Glomerular visceral epithelial cell (primary cell): Measurements from ENCODE around the gene SEC14L3.

ENCODE experiments used
- DNase-seq: peaks from one replicate; pipeline ENCODE4 v3.0.0-alpha.2; 2016; ENCODE audit errors: extremely low spot score

SEC14L3 gene

DNA sequence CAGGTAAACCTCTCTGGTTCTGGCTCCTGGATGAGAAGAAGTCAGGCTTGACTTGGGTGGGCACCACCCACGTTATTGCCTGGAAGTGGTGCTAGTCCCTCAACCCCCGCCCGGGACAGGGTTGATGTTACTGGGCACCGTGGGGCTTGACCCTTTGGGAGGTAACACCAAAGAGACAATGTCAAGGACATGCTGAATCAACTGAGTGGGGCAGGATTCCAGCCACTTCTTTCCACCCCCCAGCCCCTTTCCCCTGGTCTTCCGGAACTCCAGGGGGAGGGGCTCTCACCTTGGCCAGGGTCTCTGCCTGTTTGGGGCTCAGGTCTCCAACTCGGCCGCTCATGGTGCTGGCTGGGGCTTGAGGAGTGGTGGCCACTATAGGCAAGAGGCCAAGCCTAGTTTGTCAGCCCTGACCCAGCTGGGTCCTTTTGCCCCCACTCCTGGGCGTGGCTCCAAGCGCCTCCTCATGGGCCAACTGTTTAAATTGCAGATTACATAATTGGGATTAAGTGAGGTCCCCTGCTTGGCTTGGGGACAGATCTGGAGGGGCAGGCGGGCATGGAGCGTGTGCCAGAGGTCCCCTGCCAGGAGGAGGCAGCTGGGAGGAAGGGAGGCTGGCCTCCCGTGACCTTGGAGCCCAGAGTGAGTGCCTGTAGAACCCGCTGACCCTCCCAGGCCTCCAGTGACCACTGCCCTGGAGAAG lies at the start of gene SEC14L3:
SEC14L3 (minus strand) TSS at position 402 of the 703 bp plus-strand sequence; CDS start at position 343, 59 bp downstream.
- DNase-seq: no peak

DNA sequence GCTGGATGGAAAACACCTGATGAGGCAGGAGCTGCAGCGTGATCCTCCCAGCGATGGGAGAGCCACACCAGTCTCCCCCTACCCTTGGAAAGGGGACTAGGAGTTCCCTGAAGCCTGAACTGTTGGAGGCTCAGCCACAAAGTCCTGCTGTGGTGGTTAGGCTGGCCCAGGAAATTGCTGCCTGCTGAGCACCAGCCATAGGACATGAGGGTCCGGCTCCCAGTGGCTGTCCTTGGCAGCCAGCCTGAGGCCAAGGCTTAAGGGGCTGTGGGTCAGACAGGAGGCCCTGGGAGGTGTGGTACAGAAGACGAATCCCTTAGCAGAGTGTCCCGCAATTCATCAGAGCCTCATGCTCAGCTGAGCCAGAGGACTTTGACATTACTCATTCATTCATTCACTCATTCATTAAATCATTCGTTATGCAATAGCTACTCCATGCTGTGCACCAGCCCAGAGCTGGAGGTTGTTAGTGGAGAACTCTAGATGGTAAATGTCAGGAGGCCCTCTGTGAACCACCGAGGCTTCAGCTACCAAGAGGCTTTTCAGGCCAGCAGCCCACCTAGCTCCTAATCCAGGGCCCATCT lies 48.1 kb upstream of the SEC14L3 start:
- no peak for DNase-seq

DNA sequence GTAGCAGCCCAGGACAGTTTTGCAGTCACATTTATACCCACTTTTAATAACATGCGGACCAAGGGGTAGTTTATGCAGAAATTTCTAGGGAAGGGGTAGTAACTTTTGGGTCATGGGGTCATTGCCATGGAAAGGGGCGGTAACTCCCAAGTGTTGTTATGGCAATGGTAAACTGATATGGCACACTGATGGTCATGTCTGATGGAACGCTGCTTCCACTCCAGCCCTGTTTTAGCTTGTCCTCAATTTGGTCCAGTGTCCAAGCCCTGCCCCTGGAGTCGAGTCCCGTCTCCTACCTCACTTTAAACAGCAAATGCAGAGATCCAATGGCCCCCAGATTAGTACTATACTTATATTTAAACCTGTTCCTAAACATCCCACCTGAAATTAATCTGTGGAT lies 44.9 kb upstream of the SEC14L3 start:
- DNase-seq: no peak

DNA sequence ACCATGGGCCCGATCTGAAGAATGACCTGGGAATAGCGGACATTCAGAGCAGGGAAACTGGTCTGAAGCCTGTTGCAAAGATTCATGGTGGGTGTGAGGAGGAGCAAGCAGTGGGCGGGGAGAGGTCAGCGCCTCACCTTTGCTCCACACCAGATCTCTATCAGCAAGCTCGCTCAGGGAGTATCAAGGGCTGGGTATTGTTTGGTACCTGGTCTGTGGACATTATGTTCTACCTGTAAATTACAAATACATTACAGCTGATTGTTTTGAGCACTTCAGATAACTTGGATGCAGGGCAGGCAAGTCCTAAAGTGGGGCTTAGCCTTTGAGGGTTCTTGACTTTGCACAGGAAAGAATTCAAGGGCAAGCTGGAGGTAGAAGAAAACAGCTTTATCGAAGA lies 44.5 kb upstream of the SEC14L3 start:
- no peak for DNase-seq

DNA sequence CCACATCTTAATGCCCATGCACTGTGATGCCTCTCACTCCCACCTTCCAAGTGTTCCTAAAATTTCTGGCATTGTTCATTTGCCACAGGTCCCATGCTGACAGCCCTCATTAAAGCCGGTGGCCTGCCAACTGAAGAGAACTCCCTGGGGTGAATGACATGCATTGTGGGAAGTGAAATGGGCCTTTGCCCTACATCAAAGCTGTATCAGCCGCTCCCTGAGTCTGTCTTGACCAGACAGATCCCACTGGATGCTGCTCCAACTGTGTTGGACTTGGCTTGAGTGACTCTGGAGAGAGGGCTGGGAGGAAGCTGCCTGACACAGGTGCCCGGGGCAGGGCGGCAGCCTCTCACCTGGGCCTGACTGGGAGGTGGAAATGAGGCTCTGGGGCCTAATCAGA lies 42.4 kb upstream of the SEC14L3 start:
- DNase-seq: no peak

DNA sequence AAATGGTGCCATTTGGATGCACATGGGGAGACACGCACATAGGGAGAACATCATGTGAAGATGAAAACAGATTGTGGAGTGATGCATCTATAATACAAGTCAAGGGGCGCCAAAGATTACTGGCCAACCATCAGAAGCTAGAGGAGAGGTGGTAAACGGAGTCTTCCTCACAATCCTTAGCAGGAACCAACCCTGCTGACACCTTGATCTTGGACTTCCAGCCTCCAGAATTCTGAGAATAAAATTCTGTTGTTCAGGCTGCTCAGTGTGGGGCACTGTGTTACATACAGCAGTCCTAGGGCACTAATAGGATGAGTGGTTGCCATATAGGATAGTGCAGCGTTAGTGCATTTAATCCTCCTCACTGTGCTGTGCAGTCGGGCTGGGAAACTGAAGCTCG lies 41.6 kb upstream of the SEC14L3 start:
- DNase-seq: no peak

DNA sequence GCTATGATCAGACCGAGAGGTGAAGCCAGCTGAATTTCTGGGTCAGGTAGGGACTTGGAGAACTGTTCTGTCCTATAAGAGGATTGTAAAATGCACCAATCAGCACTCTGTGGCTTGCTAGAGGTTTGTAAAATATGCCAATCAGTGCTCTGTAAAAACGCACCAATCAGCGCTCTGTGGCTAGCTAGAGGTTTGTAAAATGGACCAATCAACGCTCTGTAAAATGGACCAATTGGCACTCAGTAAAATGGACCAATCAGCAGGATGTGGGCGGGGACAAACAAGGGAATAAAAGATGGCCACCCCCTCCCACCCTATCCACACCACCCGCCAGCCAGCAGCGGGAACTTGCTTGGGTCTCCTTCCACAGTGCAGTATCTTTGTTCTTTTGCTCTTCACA lies 40.1 kb upstream of the SEC14L3 start:
- no peak for DNase-seq

DNA sequence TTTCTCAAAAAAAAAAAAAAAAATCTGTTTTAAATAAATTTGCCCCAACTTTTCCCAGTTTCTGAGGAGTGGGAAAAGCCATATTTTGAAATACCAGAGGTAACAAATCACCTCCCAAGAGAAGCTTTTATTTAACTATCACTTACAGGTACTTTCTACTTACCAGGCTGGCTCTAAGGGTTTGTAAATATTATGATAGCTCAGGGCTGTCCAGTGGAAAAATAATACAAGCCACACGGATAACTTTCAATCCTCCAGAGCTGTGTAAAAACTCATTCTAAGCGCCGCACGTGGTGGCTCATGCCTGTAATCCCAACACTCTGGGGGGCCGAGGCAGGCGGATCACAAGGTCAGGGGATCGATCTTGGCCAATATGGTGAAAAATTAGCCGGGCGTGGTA lies 39.3 kb upstream of the SEC14L3 start:
- DNase-seq: no peak

DNA sequence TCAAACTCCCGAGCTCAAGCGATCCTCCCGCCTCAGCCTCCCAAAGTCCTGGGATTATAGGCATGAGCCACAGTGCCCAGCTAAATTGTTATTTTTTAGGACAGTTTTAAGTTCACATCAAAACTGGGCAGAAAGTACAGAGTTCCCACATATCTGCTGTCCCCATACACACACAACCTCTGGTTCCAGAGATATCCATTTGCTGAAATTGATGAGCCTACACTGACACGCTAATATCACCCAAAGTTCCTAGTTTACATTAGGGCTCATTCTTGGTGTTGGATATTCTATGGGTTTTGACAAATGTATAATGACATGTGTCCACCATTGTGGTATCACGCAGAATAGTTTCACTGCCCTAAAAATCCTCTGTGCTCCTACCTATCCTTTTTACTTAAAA lies 36.4 kb upstream of the SEC14L3 start:
- DNase-seq: no peak

DNA sequence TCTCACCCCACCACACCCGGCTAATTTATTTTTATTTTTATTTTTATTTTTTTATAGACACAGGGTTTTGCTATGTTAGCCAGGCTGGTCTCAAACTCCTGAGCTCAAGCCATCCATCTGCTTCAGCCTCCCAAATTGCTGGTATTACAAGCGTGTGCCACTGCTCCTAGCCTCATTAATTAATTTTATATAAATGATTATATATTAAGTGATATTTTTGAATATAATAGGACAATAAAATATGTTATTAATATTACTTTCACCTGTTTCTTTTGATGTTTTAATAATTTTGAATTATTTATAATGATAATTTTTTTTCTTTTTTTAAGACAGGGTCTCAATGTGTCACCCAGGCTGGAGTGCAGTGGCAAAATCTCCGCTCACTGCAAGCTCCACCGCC lies 35.9 kb upstream of the SEC14L3 start:
- no peak for DNase-seq

DNA sequence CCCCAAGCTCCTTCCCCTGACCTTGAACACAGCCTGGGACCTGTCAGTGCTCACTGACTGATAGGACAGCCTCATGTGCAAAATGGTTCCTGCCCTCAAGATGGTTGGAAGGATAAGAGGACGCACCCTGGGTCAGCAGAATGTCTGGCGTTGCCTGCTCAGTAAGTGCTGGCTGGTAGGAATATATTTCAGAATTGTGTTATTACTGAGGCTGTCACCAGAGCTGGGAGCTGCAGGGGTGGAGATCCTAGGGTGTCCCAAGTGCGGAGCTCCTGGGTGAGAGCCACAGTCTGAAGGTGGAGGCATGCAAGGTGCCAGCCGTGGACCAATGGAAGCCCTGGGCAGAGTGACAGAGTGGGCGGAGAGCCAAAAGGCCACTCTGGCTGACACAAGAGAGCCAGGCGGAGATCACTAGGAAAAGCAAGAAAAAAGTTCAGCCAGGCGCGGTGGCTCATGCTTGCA lies 34.7 kb upstream of the SEC14L3 start:
- DNase-seq: no peak

DNA sequence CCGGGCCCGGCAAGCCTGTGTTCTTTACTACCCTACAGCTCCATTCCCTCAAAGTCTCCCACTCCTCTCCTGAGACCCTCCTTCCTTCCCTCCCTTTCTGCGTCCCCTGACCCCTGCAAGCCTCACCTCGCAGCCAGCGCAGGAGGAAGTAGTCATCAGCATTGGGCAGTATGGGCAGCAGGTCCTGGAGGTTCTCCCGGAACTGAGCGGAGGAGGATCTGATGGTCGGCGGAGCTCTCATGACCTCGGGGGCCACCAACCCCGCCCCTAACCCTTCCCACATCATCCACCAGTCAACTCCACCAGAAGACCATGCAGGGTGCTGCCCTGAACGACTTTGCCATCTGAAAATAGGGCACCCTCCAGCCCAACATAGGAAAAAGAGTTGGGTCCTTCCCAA lies 31.7 kb upstream of the SEC14L3 start:
- no peak for DNase-seq

DNA sequence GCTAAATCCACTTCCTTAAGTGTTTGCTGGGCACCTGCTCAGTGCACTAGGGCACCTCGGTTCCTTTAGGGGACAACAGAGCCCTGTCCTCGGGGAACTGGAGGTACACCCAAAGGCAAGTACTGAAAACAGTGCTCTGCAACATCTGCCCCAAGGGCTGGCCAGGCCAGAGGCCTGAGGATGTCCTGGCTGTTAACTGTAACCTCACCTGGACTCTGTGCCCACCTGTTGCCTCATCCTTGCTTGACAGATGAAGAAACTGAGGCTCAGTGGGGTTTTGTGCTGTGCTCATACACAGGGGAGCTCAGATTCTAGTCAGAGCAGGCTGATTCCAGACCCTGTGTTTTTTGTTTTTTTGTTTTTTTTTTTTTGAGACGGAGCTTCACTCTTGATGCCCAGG lies 31.1 kb upstream of the SEC14L3 start:
- DNase-seq: no peak

DNA sequence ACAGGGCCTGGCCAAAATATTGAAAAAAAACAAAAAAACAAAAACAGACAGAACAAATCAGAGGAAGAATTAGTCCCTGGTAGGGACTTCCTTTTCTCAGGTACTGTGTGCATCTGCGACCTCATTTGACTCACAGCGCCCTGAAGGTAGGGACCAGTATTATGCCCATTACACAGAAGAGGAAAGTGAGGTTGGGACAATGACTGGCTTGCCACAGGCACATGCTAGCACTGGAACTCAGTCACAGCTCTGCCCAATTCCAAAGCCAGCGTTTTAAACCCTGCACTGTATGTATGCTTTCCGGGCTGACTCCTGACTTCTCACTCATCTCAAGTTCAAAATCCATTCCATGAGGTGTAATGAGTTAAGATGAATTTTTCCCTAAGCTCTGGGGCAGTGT lies 30.3 kb upstream of the SEC14L3 start:
- DNase-seq: no peak

DNA sequence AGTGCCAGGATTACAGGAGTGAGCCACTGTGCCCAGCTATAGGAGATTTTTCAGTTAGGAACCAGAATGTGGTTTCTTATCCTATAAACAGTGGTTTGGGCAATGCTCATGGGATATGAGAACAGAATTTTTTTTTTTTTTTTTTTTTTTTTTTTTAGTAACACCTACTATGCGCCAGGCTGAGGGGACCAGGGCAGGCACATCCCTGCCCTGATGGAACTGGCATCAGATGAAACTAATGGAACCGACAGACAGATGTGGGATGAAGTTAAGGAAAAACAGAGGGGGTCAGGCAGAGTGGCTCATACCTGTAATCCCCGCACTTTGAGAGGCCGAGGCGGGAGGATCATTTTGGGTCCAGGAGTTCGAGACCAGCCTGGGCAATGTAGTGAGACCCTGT lies 28.8 kb upstream of the SEC14L3 start:
- DNase-seq: no peak

DNA sequence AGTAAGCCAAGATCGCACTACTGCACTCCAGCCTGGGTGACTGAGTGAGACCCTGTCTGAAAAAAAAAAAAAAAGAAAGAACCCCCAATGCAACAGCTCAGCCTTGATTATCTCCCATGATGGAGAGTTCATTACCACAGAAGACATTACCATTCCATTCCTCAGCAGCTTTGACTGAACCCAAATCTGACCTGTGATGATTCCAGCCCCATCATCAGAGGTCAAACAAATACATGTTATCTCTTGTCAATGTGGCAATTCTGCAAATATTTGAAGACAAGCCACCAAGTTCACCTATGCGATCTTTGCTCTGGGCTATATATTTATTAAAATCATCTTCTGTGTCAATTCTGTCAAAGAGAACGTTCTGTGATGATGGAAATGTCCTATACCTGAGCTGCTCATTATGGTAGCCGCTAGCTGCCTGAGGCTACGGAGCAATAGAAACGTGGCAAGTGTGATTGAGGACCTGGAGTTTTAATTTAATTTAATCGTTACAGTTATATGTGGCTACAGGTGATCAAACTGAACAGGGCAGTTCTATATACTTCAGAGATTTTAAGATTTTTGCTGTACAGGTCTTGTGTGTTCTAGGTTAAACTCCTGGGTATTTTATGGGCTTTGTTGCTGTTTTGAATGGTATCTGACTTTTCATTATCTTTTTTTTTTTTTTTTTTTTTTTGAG lies 25.8 kb upstream of the SEC14L3 start:
- DNase-seq: no peak

DNA sequence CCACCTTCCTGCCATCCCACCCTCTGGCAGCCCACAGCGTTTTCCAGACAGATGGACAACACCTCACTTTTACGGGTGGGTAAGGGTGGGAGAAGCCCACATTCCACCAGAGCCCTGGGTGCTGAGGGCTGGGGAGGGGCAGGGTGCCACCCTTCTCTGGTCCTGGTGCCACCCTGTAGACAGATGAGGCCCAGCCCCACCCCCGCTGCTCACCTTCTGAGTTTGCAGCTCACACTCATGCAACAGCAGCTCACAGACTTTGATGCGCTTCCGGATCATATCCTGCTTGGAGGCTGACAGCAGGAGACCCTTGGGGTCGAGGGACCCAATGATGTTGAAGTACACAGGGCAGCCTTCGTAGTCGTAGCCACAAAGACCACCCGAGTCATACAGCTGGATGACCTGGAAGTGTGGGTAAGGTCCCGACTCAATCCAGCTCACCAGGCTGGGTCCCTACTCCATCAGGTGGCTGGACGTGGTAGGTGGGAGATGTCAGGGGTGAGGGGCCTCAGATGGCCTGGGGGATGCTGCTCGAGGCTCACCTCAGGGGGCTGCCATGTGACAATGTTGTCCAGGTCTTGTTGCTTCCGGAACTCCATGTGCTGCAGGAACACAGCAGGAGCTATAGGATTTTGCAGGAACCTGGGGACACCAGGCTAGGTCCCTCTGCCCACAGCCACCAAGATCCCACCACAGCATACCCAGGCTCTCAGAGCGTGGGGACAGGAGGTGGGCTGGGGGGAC lies 23.4 kb upstream of the SEC14L3 start:
- no peak for DNase-seq

DNA sequence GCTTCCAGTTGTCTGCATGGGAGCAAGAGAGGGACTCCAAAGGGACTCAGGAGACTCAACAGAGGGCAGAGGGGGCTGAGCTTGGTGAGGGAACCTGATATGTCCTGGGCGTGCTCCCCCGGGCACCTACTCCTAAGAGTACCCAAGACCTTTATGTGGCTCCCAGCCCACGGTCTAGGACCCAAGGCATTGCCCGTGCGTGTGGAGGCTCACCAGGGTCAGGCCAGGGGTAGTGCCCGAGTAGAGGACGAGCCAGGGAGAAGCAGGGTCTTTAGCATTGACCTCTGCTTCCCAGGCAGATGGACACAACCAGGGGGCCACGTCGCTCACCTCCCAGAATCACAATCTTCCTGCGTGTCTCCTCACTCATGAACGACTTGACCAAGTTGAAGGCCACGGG lies 20.3 kb upstream of the SEC14L3 start:
- DNase-seq: no peak

DNA sequence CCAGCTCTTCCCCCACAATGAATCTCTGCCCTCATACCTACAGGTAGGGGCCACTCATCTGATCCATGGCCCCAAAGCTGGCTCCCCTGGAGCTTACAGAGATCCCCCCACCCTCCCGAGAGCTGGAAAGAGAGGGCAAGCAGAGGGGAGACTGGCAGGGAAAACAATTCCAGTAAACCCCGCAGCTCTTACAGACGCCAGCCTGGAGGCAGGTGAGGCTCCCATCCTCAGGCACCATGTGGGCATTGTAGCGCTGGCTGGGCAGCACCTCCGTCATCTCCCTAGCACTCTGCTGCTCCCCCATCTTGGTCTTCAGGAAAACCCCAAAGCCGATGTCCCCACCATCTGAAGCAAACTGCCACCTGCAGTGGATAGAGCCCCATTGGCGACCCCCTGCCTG lies 19.6 kb upstream of the SEC14L3 start:
- no peak for DNase-seq

DNA sequence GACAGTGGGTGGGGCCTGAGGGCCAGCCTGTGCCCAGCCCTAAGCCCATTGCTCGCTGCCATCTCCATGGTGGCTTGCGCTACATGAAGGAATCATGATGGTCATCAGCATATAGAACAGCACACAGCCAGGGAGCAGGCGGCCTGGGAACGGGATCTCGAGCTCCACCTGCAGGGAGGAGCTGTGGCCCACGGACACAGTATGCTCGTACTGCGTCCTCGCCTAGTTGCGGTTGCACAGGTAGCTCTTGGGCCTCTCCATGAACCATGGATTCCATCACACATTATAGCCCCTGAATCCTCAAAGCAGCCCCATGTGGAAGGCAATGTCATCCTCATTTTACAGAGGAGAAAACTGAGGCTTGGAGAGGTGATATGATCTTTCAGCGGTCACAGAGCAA lies 18.6 kb upstream of the SEC14L3 start:
- no peak for DNase-seq

DNA sequence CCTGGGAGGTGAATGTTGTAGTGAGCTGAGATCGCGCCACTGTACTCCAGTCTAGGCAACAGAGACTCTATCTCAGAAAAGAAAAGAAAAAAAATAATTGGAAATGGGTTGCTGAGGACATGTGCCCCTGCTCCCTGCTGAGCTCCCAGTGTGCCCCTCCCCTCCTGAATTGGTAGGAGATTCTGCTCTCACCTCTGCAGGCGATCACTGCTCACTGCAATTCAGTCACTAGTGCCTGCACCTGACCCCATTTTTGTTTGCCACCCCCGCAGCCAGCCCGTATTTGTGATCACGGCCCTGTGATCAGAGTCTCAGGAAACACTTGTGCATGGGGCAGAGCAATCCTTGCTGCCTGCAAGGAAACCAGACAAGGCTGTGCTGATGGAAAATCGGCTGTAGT lies 16.3 kb upstream of the SEC14L3 start:
- DNase-seq: no peak

DNA sequence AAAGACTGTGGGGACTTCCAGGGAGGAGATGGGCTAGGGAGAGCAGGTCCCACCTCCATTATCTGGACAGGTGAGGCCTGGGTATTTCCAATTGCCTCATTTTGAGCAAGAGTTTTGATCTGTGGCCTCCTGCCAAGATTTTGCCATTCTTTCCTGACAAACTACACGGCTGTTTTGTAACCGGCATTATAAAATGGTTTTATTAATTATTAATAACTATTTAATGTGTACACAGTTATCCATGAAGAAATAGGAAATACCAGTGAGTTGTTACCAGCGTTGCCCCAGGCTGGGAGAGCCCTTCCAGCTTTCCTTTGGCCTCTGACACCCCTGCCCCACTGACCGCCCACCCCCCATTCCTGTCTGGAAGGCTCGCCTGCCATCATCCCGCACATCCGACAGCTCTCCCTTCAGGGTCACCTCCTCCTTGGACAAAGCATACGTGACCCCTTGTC lies 14.9 kb upstream of the SEC14L3 start:
- DNase-seq: no peak
